CD4-positive, alpha-beta T cell treated with Interleukin-21 for 1 hour (primary cell): ENCODE data around the gene EVC2.

Experiments used
- DNase-seq: peaks from one replicate; pipeline ENCODE4 v3.0.0-alpha.2; 2020

EVC2 gene

DNA sequence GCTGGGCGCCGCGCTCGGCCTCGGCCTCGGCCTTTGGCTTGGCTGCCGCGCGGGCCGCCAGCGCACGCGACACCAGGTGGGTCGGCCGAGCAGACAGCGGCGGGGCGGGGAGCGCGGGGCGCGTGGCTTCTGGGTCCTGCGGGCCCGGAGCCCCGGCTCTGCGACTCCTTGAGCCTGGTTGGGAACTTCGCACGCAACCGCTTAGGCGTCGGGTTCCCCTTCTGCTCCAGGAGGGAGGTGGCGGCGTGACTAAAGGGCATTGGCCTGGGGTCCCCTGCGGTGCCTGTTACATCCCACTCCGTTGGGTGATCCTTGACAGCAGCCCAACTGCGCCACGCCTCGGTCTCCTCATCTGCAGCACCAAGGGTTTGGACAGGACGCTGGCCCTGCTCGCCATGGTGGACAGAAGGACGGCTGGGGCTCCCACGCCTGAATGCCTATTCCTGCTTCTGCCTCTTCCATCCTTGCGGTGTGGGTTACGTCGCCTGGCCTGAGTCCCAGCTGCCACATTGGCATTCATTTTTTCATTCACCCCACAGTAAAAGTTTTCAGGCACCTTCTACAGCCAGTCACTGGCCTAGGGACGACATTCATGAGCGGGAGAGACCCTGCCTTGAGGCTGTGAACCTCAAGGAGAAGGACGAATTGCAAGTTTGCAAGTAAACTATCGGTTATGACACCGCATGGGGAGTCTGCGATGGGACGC is 3.3 kb upstream of the EVC2 start:
- no peak for DNase-seq

DNA sequence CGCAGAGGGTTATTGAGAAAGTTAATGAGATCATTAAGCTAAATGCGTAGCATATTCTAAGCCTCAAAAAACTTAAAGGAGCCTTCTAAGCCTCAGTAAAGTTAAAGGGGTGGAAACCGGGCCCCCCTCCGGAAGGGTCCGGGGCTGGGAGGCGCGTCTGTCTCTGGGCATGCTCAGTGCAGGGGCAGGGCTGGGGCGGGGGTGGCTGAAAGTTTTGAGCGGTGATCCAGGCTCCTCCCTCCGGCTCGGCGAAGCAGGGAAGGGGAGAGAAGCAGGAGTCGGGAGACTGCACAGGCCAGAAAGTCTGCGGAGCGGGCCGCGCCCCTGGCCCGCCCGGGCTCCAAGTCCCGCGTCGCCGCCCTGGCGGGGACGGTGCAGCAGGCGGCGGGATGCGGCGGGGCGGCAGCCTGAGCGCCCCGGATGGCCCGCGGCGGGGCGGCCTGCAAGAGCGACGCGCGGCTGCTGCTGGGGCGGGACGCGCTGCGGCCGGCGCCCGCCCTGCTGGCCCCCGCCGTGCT is 2.7 kb upstream of the EVC2 start, which contains the start of gene EVC:
Gene EVC (plus strand): TSS at position 241 of the 518 bp plus-strand sequence. CDS start 180 bp downstream, at position 421.
- peak; percentile 7 for DNase-seq

DNA sequence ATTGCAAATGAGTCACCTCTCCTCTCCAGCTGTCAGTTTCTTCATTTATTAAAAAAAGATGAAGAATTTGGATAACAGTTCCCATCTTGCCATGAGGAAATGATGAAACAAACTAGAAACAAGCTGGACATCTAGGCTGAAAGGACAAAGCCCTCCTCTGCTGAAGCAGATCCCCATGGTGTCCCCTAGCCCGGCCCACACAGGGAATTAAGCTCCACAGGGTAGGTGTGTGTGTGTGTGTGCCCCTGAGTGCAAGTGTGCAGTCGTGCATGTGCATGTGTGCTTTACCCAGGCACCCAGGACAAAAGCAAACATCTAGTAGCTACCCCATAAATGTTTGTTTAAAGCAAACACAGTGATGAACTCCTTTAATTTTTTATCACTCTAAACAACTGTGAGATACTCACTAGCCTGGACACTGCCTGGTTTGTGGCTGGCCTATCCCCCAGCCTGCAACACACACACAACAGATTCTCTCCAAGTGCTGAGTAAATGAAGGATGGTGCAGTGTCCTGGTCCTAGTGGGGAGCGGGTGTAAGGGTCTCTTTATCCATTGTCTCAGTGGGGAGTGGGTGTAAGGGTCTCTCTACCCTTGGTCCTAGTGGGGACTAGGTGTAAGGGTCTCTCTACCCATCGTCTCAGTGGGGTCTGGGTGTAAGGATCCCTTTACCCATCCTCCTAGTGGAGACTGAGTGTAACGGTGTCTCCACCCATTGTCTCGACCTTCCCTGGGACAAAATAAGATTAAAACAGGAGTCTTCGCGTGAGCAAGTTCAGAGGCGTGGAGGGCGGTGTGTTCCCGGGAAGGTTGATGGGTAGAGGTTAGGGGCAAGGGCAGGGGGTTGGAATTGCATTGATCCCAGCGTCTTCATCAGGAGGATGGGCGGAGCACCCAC is 2.0 kb upstream of the EVC2 start:
- DNase-seq = no peak

DNA sequence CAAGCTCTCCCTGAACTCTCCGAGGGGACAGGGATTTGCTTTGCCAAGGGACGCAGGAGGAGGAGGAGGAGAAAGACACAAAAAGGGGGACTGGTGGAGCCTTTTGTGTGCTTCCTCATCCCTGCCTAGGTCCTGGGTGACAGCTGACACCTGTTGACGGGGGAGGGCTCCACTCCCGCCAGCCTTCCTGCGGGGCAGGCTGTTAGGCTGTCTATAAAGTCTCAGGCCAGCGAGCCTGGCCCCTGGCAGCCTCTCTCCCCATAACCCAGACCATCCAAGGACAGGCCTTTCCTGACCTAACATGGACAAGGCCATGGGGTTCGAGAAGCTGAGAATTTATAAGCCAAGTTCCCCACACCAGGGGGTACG is 832 bp upstream of the EVC2 start:
- no peak for DNase-seq

DNA sequence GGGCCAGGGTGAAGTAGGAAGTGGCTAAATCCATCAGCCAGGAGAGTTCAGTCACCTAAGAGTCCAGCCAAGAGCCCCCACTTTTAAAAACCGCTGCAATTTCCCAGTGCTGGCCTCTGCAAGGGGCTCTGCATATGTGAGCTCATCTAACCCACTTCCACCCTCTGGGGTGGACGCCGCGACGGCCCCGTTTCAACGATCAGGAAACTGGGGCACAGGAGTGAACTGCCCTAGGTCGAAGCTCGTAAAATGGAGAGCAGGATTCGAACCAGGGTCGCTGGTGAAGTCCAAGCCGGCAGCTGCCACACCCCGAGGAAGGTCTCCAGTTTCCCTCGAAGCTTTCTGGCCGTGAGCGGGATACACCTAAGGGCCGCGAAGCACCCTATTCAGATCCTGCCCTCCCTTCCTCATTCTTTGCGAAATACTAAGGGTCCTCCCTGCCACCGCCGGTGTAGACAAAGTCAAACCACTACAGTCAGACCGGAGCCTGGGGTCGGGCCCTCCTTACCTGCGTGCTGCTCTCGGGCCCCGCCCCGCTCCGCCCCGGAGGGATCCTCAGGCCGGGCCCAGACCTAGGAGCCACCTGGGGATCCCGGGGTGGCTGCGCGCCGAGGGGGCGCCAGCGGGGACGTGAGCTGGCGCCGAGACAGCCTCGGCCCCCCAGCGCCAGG is 446 bp downstream of the EVC2 start:
- no peak for DNase-seq

DNA sequence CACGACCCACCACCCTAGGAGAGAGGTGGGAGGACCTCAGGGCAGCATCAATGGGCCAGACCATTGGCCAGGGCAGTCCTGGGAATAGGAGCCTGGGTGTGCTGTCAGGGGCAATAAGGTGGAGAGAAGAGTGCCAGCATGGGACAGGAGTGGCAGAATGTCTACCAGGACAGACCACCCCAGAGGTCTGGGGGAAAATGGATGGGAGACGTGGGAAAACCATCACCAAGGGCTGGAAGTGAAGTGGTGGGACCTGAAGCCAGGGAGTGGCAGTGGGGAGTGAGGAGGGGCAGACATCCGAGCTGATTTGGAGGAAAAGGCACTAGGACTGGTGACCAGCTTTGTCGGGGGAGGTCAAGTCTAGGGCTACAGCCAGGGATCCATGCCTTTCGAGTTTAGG is 993 bp downstream of the EVC2 start:
- no peak for DNase-seq

DNA sequence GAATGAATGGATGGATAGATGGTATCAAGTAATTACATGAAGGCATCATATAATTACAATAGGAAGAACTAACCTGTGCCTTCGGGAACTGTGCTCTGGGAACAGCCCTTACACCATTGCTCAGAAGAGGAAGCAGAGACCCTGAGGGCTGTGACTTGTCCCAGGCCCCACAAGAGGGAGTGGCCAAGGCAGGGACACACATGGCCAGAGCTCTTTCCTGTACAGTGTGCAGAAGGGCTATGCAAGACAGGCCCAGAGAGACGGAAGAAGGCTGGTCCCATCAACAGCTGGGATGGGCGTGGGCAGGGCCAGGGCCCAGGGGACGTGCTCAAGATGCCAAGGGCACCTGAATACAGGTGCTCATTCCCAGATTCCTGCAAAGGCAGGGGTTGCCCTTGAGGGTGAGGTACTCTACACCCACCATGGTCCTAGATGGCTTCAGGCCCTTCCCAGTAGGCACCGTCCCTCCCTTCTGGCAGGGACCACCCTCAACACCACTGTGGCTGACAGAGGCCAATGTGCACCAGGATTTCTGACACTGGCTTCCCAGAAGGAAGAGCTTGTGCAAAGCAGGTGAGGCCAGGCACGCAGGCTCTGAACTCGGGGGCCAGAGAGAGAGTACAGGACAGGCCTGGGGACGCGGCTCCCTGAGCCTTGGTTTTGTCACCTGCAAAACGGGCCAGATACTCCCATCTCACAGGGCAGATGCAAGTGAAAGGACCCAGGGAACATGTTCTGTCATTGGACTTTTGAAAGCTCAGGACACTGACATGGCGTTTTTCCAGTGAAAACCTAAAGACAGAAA is 1.7 kb downstream of the EVC2 start:
- no peak for DNase-seq

DNA sequence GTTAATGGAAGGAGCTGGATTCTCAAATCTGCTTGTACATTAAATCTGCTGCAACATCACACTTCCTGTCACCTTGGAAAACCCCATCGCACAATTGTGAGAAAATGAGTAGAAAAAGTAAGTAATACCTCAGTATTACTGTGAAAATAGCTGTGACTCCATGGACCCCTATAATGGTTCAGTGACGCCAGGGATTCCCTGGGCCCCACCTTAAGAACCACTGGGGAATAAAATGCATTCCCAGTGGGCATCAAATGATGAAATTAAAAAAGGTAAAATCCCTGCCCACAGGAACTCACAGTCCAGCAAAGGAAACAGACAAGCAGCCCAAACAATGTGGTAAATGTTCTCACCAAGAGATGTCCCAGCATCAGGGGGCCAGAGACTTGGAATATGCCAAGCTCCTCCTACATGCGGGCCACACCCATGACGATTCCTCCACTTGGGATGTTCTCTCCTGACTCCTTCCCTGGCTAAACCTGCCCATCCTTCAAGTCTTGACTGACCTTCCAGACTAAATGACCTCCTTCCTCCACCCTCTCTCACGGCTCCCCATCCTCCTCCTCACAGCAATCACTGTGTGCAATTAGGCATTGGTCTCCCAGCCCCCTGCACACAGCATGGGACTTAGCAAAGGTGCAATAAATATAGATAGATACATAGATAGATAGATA is 2.6 kb downstream of the EVC2 start:
- no peak for DNase-seq

DNA sequence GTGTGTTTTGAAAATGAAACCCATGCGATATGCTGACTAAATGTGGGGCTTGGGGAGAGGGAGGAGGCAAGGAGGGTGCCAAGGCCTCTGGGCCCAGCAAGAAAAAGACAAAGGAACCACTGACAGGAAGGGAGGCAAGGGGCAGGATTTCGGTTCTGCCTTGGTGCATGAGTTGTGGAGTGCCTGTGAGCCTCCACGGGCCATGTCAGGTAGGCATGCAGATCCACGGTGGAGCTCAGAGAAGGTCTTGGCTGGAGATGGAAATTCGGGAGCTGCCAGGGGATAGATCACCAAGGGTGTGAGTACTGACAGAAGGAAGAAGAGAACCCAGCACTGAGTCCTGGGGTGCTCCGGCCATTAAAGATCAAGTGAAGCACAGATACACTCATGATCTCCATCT is 4.1 kb downstream of the EVC2 start:
- DNase-seq = no peak

DNA sequence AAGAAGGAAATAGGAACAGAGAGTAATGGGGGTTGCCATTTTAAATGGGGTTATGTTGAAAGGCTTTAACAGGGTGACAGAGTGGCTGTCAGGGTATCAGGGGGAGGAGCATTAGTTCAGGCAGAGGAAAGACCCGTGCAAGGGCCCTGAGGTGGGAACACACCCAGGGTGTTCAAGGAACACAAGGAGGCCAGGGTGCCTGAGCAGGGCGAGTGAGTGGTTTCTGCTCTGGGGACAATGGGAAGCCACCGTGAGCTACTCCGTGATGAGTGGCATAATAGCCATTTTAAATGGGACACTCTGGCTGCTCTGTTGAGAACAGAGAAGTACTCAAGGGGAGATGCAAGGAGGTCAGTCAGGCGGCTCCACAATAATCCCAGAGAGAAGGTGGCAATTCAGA is 4.5 kb downstream of the EVC2 start:
- no peak for DNase-seq

DNA sequence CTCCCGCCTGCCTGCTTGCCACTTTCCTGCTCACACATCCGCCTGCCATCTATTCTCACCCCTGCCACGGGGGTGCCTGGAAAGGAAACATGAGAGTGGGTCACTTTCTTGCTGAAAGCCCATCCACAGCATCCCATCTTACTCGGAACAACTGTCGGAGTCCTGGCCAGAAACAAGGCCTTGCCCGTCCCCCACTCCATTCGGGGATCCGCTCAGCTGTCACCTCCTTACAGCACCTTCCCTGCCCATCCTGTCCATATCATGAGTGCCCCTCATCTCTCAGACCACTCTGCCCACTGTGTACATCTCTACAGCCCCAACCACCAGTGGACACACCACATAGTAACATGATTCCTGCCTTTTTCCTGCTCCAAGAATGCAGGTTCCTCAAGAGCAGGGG is 6.4 kb downstream of the EVC2 start:
- DNase-seq = no peak

DNA sequence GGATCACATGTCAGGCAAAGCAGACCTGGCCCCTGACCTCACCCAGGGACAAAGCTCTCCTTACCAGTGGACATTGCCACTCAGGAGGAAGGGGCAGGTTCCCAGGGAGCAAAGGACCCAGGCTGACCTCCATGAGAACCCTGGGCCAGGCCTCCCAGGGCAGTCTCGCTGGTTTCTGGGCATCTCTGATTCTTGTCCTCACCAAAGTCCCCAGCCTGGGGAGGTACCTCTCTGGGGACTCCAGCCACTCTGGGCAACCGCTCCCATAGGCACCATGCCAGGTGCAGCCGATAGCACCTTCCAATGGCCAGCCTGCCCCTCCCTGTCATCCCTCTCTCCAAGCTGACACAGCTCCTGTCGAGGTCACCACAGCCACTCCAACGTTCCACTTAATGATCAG is 7.9 kb downstream of the EVC2 start:
- DNase-seq = no peak

DNA sequence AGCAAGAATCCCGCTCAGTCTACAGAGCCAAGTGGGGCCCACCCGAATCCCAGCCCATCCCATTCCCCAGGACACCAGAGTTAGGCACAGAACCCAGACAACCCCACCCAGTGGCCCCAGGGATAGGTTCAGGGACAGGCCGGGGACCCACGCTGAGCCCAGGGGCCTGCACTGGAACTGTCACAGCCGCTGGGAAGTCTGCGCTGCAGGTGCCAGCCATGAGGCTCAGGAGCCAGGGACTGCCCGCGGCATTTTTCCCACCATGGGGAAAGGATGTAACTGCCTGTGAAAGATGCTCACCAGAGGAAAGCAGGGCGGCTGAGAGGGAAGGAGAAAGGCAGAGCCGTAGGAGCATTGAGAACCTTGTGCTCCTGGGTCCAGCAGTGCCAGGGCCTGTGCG is 12.0 kb downstream of the EVC2 start:
- no peak for DNase-seq

DNA sequence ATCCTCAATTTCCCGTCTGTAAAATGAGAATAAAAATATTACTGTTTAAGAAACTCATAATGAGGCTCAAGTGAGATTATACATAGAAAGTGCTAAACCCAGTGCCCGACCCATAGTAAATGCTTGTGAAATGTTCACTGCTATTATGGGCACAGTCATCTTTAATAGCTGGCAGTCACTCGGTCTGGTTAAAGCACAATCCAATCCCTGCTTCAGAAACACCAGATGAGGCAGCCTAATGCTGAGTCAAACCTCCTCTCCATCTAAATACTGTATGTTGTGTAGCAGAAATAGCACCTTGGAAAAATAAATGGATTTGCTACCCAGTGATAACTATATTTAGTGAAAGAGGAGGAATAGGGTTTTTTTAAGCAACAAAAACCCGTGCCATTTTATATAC is 14.5 kb downstream of the EVC2 start:
- DNase-seq = no peak

DNA sequence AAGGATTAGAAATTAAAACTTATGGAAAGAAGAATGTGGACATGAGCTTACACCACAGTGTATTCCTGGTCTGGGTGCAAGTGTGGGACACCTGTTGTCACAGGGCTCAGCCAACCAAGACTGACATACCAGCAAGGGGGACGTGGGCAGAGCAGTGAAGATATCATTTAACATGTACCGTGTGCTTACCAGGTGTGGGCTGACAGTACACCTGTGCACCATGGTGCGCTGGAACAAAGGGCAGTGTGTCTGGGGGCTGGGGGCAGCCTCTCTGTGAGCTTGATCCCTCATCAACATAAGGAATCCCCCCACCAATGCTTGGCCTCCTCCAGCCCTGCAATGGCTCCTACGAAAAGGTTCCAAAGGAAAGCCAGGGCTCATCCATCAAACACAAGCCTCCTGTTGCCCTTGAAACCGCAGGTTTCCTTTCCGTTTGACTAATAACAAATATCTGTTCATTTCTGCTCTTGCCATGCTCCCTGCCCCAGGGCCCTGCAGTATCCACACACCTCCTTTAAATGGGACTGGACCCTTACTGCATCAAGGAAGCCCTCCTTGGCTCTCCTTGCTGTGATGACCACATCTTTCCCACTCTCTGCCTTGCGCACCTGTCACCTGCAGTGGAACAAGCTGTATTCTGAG is 16.7 kb downstream of the EVC2 start:
- DNase-seq = no peak

DNA sequence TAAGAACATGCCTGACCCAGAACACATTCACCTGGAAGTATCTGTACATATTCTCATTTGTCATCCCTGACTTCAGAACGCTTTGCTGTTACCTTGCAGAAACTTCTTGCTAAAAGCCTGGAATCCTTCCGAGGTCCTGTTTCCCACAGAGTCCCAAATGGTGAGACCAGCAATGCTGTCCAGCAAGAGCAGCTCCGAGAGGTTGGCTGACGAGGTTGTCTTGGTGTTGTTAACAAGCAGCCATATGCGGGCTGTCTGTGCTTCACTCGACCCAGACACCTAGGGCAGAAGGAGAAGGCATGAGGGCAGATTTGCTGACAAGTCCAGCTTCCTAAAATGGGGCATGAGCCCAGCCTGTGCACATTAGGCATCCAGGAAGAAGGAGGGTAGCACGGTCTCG is 19.3 kb downstream of the EVC2 start:
- DNase-seq = no peak

DNA sequence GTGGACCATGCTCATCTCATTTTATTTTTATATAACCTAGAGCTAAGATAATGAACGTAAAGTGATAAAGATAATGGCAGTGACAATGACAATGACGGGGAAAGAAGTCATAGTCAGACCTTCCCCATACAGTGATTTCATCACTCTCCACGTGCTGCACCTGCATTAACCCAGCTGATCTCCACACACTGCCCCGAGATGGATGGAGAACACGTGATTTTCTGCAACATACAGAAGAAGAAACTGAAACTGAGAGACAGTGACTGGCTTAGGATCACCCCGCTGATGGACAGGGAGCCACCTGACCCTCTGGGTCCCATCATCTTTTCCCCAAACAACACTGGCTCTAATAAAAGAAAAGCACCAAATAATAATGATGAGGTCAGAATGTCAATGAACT is 22.0 kb downstream of the EVC2 start:
- DNase-seq = no peak

DNA sequence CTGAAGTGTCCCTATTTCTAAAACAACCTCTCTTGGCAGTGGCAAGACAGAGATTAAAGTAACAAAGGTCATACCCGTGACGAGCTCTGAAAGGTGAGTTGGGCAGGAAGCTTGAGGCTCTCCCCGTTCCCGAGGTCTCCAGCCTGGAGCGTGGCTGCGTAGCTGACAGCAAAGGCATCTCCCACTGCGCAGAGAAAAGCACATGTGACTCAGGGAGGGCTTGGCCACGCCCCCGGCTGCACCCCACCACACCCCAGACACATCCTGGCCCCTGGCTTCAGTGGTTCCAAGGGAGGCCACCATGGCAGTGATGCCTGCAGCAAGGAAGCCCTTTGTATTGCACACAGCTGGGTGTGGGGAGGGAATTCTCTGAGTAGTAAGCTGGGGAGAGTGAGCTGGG is 23.1 kb downstream of the EVC2 start:
- DNase-seq = no peak

DNA sequence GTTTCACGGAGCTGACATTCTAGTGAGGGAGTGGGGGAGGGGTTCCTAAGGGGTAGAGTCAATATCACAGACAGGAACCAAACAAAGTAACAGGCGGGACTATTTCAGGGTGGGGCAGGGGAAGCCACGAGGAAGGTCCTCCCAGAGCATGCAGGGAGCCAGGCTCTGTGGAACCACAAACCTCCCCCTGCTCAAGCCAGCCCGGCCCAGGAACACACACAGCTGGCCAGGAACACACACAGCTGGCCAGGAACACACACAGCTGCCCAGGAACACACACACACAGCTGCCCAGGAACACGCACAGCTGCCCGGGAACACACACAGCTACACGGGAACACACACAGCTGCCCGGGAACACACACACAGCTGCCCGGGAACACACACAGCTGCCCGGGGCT is 24.8 kb downstream of the EVC2 start:
- DNase-seq = no peak

DNA sequence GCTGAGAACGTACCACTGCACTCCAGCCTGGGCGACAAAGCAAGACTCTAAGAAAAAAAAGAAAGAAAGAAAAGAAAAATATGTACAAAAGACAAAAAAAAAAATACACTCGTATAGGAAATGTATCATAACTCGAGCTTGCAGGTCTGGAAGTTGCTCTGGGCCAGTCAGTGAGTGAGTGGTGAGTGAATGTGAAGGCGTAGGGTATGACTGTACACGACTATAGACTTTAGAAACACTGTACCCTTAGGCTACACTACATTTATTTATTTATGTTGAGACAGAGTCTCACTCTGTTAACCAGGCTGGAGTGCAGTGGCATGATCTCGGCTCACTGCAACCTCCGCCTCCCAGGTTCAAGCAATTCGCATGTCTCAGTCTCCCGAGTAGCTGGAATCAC is 29.4 kb downstream of the EVC2 start:
- no peak for DNase-seq

DNA sequence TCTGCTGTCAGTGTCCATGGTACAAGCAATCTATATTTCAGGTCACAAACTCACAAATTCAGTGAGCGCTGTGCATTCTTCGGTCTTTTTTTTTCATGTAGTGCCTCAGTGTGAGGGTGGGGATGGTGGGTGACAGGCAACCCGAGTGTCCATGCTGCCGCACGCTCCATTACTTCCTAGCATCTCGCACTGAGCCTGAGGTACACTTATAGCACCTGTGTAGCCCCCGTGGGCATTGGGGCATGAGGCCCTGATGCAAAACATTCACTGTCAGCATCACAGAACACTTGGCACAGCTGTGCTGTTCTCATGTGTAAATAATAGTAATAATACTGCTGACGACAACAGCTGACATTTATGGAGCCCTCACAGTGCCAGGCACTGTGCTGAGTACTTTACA is 31.6 kb downstream of the EVC2 start:
- no peak for DNase-seq

DNA sequence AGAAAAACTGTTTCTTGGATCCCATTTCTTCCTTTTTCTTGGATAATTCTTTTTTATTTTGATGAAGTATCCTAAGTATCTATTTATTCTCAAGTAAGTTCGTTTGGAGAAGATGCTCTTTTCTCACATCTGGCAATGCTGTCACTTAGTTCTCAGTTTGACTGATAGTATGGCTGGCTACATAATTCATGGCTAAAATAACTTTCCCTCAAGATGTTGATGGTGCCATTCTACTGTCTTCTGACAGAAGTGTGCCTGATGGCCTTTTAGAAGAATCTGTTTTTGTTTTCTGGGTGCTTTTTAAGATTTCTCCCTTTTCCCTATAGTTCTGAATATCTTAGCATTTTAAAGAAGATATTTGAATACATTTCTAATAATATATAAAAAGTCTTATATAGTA is 41.6 kb downstream of the EVC2 start:
- no peak for DNase-seq
